WTC11 (cell line): ENCODE results near the gene ZNF398.

Source experiments
- ETV6 ChIP-seq: sonication (generic); formaldehyde crosslinking; IDR thresholded peaks from 2 replicates; pipeline ENCODE4 v1.8.1; 2022; ENCODE audit warnings: mild to moderate bottlenecking, missing genetic modification reagents
- NR2C2 ChIP-seq: sonication (generic); formaldehyde crosslinking; IDR thresholded peaks from 2 replicates; pipeline ENCODE4 v1.8.0; 2022; ENCODE audit warnings: mild to moderate bottlenecking, missing genetic modification reagents
- OVOL2 ChIP-seq: fragments of 250-450 bp; sonication (Bioruptor Pico); IDR thresholded peaks from 2 replicates; pipeline ENCODE4 v1.9.0; 2021; ENCODE audit warnings: mild to moderate bottlenecking, borderline replicate concordance
- RELA ChIP-seq: sonication (generic); formaldehyde crosslinking; IDR thresholded peaks from 2 replicates; pipeline ENCODE4 v1.8.1; 2022; ENCODE audit warnings: missing genetic modification reagents, mild to moderate bottlenecking, borderline replicate concordance
- ZNF232 ChIP-seq: sonication (generic); formaldehyde crosslinking; IDR thresholded peaks from 2 replicates; pipeline ENCODE4 v1.8.0; 2022; ENCODE audit warnings: mild to moderate bottlenecking, missing genetic modification reagents
- TF ChIP-seq, protein P1 (sequence below): fragments of 200-600 bp; IDR thresholded peaks from 2 replicates; pipeline ENCODE4 v1.8.0; 2022; ENCODE audit warnings: antibody characterized with exemption
- TF ChIP-seq, protein P2 (sequence below): sonication (generic); formaldehyde crosslinking; IDR thresholded peaks from 2 replicates; pipeline ENCODE4 v1.8.1; 2023; ENCODE audit warnings: mild to moderate bottlenecking, missing genetic modification reagents, moderate library complexity
- TF ChIP-seq, protein P3 (sequence below): sonication (generic); formaldehyde crosslinking; IDR thresholded peaks from 2 replicates; pipeline ENCODE4 v1.8.1; 2022; ENCODE audit warnings: missing genetic modification reagents, borderline replicate concordance
- TF ChIP-seq, protein P4 (sequence below): sonication (generic); formaldehyde crosslinking; IDR thresholded peaks from 2 replicates; pipeline ENCODE4 v1.8.0; 2022; ENCODE audit warnings: mild to moderate bottlenecking, missing genetic modification reagents
- TF ChIP-seq, protein P5 (sequence below): sonication (generic); formaldehyde crosslinking; IDR thresholded peaks from 2 replicates; pipeline ENCODE4 v1.8.0; 2022; ENCODE audit warnings: missing genetic modification reagents

DNA sequence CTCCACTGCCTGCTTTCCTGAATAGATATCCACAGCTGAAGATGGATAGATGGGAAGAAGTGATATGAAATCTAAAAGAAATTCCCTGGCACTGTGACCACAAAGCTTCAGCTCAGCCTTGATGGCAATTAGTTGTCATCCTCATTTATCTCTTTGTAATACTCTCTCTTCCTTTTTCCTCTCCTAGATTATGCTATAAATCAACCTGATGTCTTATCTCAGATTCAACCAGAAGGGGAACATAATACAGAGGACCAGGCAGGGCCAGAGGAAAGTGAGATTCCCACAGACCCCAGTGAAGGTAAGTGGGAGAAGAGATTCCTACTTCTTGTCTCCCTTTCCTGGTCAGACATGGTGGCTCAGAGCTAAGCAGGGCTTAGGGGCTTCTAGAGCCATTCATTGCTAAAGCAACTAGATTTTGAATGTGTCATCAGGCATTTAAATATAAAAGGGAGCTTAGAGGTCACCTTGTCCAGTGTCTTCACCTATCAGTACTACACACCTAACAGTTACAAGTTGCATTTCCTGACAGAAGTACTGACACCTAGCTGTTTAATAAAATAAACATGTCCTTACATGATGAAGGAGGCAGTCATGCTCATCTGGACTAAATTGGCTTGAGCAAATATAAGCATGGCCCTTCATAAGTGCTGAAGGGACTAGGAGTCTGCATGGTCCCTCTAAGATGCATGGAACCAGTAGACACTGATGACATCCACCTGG, 19.5 kb downstream of the ZNF398 start:
- TF ChIP-seq, protein P1, sequence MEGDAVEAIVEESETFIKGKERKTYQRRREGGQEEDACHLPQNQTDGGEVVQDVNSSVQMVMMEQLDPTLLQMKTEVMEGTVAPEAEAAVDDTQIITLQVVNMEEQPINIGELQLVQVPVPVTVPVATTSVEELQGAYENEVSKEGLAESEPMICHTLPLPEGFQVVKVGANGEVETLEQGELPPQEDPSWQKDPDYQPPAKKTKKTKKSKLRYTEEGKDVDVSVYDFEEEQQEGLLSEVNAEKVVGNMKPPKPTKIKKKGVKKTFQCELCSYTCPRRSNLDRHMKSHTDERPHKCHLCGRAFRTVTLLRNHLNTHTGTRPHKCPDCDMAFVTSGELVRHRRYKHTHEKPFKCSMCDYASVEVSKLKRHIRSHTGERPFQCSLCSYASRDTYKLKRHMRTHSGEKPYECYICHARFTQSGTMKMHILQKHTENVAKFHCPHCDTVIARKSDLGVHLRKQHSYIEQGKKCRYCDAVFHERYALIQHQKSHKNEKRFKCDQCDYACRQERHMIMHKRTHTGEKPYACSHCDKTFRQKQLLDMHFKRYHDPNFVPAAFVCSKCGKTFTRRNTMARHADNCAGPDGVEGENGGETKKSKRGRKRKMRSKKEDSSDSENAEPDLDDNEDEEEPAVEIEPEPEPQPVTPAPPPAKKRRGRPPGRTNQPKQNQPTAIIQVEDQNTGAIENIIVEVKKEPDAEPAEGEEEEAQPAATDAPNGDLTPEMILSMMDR = no peak
- TF ChIP-seq ZNF232 (no peak), RELA (CRISPR knock-in tag) (no peak), NR2C2 (CRISPR knock-in tag) (no peak), OVOL2 (CRISPR knock-in tag) (no peak), ETV6 (CRISPR knock-in tag) (no peak)
- TF ChIP-seq, protein P2, sequence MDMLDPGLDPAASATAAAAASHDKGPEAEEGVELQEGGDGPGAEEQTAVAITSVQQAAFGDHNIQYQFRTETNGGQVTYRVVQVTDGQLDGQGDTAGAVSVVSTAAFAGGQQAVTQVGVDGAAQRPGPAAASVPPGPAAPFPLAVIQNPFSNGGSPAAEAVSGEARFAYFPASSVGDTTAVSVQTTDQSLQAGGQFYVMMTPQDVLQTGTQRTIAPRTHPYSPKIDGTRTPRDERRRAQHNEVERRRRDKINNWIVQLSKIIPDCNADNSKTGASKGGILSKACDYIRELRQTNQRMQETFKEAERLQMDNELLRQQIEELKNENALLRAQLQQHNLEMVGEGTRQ (CRISPR knock-in tag) = no peak
- TF ChIP-seq, protein P3, sequence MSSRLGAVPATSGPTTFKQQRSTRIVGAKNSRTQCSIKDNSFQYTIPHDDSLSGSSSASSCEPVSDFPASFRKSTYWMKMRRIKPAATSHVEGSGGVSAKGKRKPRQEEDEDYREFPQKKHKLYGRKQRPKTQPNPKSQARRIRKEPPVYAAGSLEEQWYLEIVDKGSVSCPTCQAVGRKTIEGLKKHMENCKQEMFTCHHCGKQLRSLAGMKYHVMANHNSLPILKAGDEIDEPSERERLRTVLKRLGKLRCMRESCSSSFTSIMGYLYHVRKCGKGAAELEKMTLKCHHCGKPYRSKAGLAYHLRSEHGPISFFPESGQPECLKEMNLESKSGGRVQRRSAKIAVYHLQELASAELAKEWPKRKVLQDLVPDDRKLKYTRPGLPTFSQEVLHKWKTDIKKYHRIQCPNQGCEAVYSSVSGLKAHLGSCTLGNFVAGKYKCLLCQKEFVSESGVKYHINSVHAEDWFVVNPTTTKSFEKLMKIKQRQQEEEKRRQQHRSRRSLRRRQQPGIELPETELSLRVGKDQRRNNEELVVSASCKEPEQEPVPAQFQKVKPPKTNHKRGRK = no peak
- TF ChIP-seq, protein P4, sequence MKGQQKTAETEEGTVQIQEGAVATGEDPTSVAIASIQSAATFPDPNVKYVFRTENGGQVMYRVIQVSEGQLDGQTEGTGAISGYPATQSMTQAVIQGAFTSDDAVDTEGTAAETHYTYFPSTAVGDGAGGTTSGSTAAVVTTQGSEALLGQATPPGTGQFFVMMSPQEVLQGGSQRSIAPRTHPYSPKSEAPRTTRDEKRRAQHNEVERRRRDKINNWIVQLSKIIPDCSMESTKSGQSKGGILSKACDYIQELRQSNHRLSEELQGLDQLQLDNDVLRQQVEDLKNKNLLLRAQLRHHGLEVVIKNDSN (CRISPR knock-in tag) = no peak
- TF ChIP-seq, protein P5, sequence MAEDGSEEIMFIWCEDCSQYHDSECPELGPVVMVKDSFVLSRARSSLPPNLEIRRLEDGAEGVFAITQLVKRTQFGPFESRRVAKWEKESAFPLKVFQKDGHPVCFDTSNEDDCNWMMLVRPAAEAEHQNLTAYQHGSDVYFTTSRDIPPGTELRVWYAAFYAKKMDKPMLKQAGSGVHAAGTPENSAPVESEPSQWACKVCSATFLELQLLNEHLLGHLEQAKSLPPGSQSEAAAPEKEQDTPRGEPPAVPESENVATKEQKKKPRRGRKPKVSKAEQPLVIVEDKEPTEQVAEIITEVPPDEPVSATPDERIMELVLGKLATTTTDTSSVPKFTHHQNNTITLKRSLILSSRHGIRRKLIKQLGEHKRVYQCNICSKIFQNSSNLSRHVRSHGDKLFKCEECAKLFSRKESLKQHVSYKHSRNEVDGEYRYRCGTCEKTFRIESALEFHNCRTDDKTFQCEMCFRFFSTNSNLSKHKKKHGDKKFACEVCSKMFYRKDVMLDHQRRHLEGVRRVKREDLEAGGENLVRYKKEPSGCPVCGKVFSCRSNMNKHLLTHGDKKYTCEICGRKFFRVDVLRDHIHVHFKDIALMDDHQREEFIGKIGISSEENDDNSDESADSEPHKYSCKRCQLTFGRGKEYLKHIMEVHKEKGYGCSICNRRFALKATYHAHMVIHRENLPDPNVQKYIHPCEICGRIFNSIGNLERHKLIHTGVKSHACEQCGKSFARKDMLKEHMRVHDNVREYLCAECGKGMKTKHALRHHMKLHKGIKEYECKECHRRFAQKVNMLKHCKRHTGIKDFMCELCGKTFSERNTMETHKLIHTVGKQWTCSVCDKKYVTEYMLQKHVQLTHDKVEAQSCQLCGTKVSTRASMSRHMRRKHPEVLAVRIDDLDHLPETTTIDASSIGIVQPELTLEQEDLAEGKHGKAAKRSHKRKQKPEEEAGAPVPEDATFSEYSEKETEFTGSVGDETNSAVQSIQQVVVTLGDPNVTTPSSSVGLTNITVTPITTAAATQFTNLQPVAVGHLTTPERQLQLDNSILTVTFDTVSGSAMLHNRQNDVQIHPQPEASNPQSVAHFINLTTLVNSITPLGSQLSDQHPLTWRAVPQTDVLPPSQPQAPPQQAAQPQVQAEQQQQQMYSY (CRISPR knock-in tag) = no peak
